Type B pancreatic cell (in vitro differentiated cells): Measurements from ENCODE around the gene GAL3ST2. TPM values are rescaled to one million over a fixed set of nuclear protein-coding genes. Genes with fewer than 3 reads are reported as not detected.
"Not testable (repeated sequence)": the region's sequence is repeated elsewhere in the genome, so short reads cannot be mapped to it uniquely, and the experiment has no call there.

Source experiments
- DNase-seq: peaks from one replicate; pipeline ENCODE4 v3.0.0; 2021; ENCODE audit warnings: mixed read lengths; ENCODE audit not compliant: unreplicated experiment; ENCODE audit errors: extremely low spot score
- H3K27ac Mint-ChIP-seq: 2 replicates; pipeline ENCODE4 v1.8.0; 2021; ENCODE audit warnings: mild to moderate bottlenecking, mixed read lengths
- H3K27me3 Mint-ChIP-seq: 2 replicates; pipeline ENCODE4 v1.8.0; 2021; ENCODE audit warnings: mixed read lengths
- H3K36me3 Mint-ChIP-seq: 2 replicates; pipeline ENCODE4 v1.8.0; 2021; ENCODE audit warnings: mixed read lengths
- H3K4me1 Mint-ChIP-seq: one replicate; pipeline ENCODE4 v1.8.0; 2021; ENCODE audit warnings: mixed read lengths; ENCODE audit not compliant: unreplicated experiment
- H3K4me3 Mint-ChIP-seq: 2 replicates; pipeline ENCODE4 v1.8.0; 2021; ENCODE audit warnings: mild to moderate bottlenecking, mixed read lengths
- H3K9me3 Mint-ChIP-seq: 2 replicates; pipeline ENCODE4 v1.8.0; 2021; ENCODE audit warnings: mixed read lengths
- CTCF ChIP-seq: fragments of 200-600 bp; sonication (generic); conservative IDR thresholded peaks from 2 replicates; pipeline ENCODE4 v1.5.0; 2021; ENCODE audit warnings: antibody characterized with exemption, mild to moderate bottlenecking
- total RNA-seq: library from RNA; stranded (reverse); gene quantifications from 2 replicates; pipeline ENCODE4 v1.2.1, GENCODE V29; 2021; ENCODE audit warnings: low replicate concordance

Gene GAL3ST2
- total RNA-seq, 1 donor from 2014 or later = 0.29 TPM

GRCh38 chr2:241775223-241776177, 1.1 kb upstream of the GAL3ST2 start:
- no peak overlapping the region for H3K27ac Mint-ChIP-seq
- H3K4me1 Mint-ChIP-seq = peaks cover 15% of the 10 kb centered on the region
- no peaks in the 10 kb centered on the region for H3K36me3 Mint-ChIP-seq
- H3K9me3 Mint-ChIP-seq = no peaks in the 10 kb centered on the region
- TF ChIP-seq CTCF = no peak
- H3K27me3 Mint-ChIP-seq = no peaks in the 10 kb centered on the region
- DNase-seq = no peak
- H3K4me3 Mint-ChIP-seq = no peak overlapping the region

- H3K4me3 Mint-ChIP-seq = no peak overlapping the region
- TF ChIP-seq CTCF = no peak
- H3K4me1 Mint-ChIP-seq = peaks cover 9% of the 10 kb centered on the region
- H3K27ac Mint-ChIP-seq = no peak overlapping the region
- no peaks in the 10 kb centered on the region for H3K9me3 Mint-ChIP-seq
- H3K27me3 Mint-ChIP-seq = no peaks in the 10 kb centered on the region
- no peaks in the 10 kb centered on the region for H3K36me3 Mint-ChIP-seq
- peak; percentile 67 for DNase-seq
Measured at GRCh38 chr2:241777170-241777685, 606 bp downstream of the GAL3ST2 start.

- no peak overlapping the region for H3K4me3 Mint-ChIP-seq
- peaks cover 2% of the 10 kb centered on the region for H3K4me1 Mint-ChIP-seq
- no peaks in the 10 kb centered on the region for H3K36me3 Mint-ChIP-seq
- no peaks in the 10 kb centered on the region for H3K27me3 Mint-ChIP-seq
- TF ChIP-seq CTCF = no peak
- DNase-seq = peak; percentile 63
- no peaks in the 10 kb centered on the region for H3K9me3 Mint-ChIP-seq
- no peak overlapping the region for H3K27ac Mint-ChIP-seq
Measured at GRCh38 chr2:241777686-241778627, 1.3 kb downstream of the GAL3ST2 start.

GRCh38 chr2:241780939-241781569, 4.4 kb downstream of the GAL3ST2 start:
- DNase-seq = no peak
- H3K36me3 Mint-ChIP-seq = no peaks in the 10 kb centered on the region
- no peak overlapping the region for H3K4me3 Mint-ChIP-seq
- no peaks in the 10 kb centered on the region for H3K27me3 Mint-ChIP-seq
- H3K4me1 Mint-ChIP-seq = no peaks in the 10 kb centered on the region
- no peaks in the 10 kb centered on the region for H3K9me3 Mint-ChIP-seq
- no peak for TF ChIP-seq CTCF
- H3K27ac Mint-ChIP-seq = no peak overlapping the region

GRCh38 chr2:241782053-241782452, 5.4 kb downstream of the GAL3ST2 start:
- not testable (repeated sequence) for H3K4me1 Mint-ChIP-seq, H3K9me3 Mint-ChIP-seq, H3K27ac Mint-ChIP-seq, H3K4me3 Mint-ChIP-seq, H3K27me3 Mint-ChIP-seq, H3K36me3 Mint-ChIP-seq, DNase-seq
